ENCODE results near the gene SCN4A.

Gene SCN4A

DNA sequence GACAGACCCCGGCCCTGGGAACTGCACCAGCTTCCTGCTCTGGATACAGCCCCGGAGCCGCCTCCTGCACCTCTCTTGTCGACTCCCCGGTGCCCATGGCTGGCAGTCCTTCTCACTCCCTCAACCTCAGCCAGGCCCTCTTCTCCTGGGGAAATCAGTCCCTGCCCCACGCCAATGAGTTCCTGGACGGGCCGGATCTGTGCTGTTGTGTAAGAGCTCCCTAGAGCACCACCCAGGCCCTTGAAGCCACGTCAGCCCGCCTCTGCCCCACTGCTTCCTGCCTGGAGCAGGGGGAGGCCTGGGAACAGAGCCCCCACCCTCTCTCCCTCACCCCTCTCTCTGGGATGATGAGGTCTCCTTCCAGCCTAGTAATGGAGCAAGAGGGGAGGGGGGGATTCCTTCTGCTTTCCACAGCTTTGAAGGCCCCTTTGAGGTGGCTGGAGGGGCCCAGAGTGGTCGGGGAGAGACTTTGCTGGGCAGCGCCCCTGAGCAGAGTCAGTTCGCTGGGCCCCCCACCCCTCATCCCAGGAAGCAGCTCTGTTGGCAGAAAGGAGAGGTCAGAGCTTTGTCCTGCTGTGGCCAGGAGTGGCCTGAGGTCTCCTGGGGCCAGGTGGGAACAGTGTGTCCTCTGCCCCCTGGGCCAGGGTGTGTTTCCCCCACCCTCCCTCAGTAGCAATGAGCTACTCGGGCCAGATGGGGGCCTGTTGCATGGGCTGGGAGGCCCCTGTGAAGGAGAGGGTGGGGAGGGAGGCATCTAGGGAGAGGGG lies 29.2 kb upstream of the SCN4A start:
- no peak for DNase-seq

DNA sequence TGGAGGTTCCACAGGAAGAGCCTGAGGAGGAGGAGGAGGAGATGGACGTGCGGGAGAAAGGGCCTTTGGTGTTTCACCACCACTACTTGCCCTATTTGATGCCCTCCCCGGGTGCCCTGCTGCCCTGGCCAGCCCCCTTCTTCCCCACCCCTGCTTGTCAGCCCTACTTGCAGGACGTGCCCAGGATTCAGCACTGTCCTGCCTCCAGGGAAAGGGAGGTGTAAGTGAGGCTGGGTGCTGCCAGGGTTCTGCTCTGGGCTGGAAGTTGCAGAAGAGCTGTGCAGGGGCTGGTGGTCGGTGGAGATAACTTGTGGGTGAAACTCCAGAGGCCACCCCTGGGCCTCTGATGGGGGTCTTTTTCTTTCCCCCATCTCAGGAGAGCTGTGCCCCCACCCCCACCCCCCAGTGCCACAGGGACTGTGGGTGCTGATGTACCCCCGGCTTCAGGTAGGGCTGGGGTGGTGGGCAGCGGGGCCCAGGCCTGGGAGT lies 28.4 kb upstream of the SCN4A start:
- DNase-seq: no peak

GRCh38 chr17:63999680-64000531 lies 27.2 kb upstream of the SCN4A start:
- DNase-seq: no peak

GRCh38 chr17:63998721-63999679 lies 26.3 kb upstream of the SCN4A start:
- peak; percentile 72 for DNase-seq

GRCh38 chr17:63998050-63998720 lies 25.5 kb upstream of the SCN4A start, which contains the start of gene PRR29:
Gene PRR29 (plus strand): TSS chr17:63998351. CDS start chr17:63998365, 14 bp downstream.
- peak; percentile 68 for DNase-seq

- DNase-seq: no peak
These were observed 24.8 kb upstream of the SCN4A start for GRCh38 chr17:63997341-63998048.

- no peak for DNase-seq
These were observed 23.9 kb upstream of the SCN4A start for GRCh38 chr17:63996430-63997182.

GRCh38 chr17:63995626-63996025 lies 22.9 kb upstream of the SCN4A start:
- no peak for DNase-seq

GRCh38 chr17:63993368-63993985 lies 20.8 kb upstream of the SCN4A start:
- DNase-seq: no peak

DNA sequence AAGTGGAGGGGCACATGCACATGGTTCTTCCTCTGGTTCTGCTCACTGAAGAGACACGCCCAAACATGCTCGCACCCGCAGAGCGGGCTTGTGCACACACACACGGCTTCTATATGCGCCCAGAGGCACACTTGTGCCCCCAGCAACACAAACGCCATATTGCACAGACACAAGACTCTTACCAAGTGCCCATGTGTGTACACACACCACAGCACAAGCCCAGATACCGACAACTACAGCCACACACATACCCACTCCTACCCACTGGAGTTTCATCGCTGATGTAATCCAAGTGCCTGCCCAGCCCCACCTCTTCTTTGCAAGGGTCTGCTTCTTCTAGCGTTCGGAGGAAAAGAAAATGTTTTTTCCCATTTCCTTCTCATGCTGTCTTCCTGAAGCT lies 18.9 kb upstream of the SCN4A start:
- DNase-seq: no peak

GRCh38 chr17:63989622-63990345 lies 17.1 kb upstream of the SCN4A start:
- DNase-seq: no peak

DNA sequence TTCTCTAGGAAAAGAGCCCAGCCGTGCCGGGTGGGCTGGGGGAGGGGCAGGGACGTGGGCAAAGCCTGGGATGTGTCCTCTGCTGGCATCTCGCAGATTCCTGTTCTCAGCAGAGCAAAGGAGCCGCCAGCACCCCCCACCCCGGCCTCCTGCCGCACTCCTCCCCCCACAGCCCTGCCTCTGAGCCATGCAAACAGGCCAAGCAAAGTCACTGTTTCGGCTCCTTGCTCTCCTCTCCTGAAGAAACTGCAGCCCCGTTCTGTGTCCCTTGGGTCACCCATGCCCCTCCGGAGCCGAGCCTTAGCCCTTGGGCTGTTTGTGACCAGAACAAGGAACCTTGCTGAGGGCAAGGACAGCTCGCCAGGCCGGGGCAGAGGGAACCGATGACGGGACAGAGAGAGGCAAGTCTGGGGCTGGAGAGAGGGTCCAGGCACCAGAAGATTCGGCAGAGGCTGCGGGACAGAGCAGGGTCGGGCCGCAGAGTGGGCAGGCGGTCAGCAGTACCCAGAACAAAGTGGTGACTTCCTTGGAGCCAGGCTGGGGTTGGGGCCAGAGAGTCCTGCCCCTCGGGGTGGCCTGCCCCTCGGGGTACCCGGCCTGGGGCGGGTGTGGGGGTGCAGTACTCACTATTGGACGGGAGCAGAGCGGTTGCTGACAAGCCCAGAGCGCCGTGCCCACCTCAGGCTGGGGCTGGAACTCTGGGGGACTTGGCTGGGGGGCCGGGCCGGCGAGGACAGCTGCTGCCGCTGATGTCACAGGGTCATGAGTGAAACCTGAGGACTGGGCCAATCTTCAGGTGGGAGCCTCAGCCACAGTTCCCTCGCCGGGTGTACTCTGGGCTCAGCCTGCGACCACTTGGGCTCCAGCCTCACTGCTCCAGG lies 16.3 kb upstream of the SCN4A start:
- no peak for DNase-seq

- DNase-seq: no peak
These were observed 15.4 kb upstream of the SCN4A start for GRCh38 chr17:63988127-63988478.

DNA sequence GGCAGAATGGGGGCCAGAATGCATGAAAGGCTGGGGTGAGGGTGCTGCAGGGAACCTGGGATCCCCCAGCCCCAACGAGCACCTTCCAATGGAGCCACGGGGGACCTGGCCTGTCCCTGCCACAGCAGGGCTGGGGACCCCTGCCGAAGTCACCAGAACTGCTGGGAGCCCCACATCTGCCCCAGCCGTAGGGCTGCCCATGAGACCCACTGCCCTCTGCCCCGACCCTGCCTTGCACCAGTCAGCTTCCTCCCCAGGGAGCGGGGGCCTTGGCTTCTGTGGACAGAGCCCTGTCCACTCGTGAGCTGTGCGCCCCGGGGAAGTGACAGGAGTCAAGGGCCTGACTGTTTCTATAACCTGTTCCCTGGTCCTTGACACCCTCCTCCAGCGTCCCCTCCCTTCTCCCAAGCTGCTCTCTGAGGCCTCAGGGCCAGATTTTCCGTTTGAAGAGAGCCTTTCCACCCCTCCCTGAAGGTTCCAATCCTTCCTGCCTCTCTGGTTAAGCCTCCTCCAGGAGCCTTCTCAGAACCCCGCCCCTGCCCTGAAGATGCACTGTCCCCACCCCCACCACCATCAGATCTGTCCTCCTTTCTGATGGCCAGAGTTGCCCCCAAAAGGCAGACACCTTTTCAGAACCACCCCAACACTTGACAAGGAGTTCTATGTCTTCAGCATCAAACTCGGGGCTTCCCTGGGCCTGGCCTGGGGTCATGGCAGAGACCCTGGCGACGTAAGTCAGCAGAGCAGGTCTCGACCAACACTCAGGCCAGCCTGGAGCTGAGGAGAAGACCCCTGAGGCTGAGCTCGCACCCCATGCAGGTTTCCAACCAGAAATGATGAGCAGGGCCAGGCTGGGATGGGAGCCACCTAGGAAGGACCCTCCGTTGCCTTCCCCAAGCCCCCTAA lies 14.8 kb upstream of the SCN4A start:
- peak; percentile 17 for DNase-seq

DNA sequence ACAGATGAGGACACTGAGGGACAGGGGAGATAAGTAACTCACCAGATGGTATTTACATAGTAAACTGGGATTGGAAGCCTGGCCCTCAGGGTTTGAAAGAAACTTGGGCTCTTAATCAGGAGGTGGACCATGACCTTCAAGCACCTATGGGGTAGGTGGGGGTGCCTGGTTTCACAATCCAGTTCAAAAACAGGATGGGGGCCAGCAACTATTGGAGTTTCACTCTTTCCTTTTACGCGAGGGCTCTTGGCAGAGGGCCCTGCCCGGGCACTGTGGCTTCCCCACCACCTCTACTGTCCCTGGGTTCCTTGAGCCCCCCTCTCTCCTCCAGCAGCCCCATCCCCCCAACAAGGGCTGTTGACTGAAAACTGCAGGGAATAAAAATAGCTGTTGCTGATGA lies 14.1 kb upstream of the SCN4A start:
- peak; percentile 82 for DNase-seq

GRCh38 chr17:63985387-63986140 lies 12.8 kb upstream of the SCN4A start:
- no peak for DNase-seq

All from RPMI8226 (cell line).